PC-9 (cell line): ENCODE data around the gene MTCL1. TPM values are rescaled to one million over a fixed set of nuclear protein-coding genes. Genes with fewer than 3 reads are reported as not detected.
A peak's percentile ranks its signal among the peaks of the same experiment; 100 is the strongest.

Experiments
- BruUV-seq: library from RNA; stranded (reverse); fragments of 400-500 nt; replicated peaks from 2 replicates; lab custom pipeline; 2021; lab: Mats Ljungman, UMichigan
- CTCF ChIA-PET: fragments of 300-600 bp; sonication (Branson Sonifier 250); formaldehyde crosslinking; loops from one replicate; lab custom pipeline; 2022; ENCODE audit warnings: antibody characterized with exemption; lab: Charles Lee
- POLR2A ChIA-PET: fragments of 300-600 bp; sonication (Branson Sonifier 250); formaldehyde crosslinking; loops from one replicate; lab custom pipeline; 2022; ENCODE audit warnings: antibody characterized with exemption; ENCODE audit not compliant: unreplicated experiment; lab: Charles Lee
- DNase-seq, 2 experiments: peaks; one replicate each; pipeline versions ENCODE4 v3.0.0 to v3.0.0-alpha.2; 2015 to 2022; ENCODE audit warnings: mixed read lengths in 1 of 2
- H2AFZ ChIP-seq: fragments of 200-600 bp; sonication (generic); 2 replicates; pipeline ENCODE4 v1.8.1; 2017; ENCODE audit warnings: antibody characterized with exemption
- H3F3A ChIP-seq: fragments of 200-600 bp; sonication (generic); 2 replicates; pipeline ENCODE4 v1.8.1; 2017; ENCODE audit warnings: antibody characterized with exemption, mild to moderate bottlenecking, low read depth; ENCODE audit not compliant: insufficient read depth
- H3K27ac ChIP-seq: fragments of 200-600 bp; sonication (generic); 2 replicates; pipeline ENCODE4 v1.6.1; 2016; ENCODE audit warnings: mixed run types
- H3K27me3 ChIP-seq: fragments of 200-600 bp; sonication (generic); 2 replicates; pipeline ENCODE4 v1.6.1; 2016; ENCODE audit warnings: low read depth, mixed run types; ENCODE audit not compliant: insufficient read depth
- H3K36me3 ChIP-seq: fragments of 200-600 bp; sonication (generic); 2 replicates; pipeline ENCODE4 v1.6.1; 2016; ENCODE audit warnings: low read depth, mixed run types
- H3K4me1 ChIP-seq: fragments of 200-600 bp; sonication (generic); replicated peaks from 2 replicates; pipeline ENCODE4 v1.6.1; 2016; ENCODE audit warnings: mixed run types; ENCODE audit not compliant: insufficient read depth
- H3K4me2 ChIP-seq: fragments of 200-600 bp; sonication (generic); 2 replicates; pipeline ENCODE4 v1.6.1; 2017; ENCODE audit warnings: mixed run types
- H3K4me3 ChIP-seq: fragments of 200-600 bp; sonication (generic); 2 replicates; pipeline ENCODE4 v1.6.1; 2016; ENCODE audit warnings: mixed run types
- H3K79me2 ChIP-seq: fragments of 200-600 bp; sonication (generic); 2 replicates; pipeline ENCODE4 v1.6.1; 2017; ENCODE audit warnings: low read depth, mixed run types
- H3K9me2 ChIP-seq: fragments of 200-600 bp; sonication (generic); 2 replicates; pipeline ENCODE4 v1.8.1; 2017; ENCODE audit warnings: mild to moderate bottlenecking; ENCODE audit not compliant: insufficient read depth
- H3K9me3 ChIP-seq: fragments of 200-600 bp; sonication (generic); 2 replicates; pipeline ENCODE4 v1.8.1; 2016; ENCODE audit warnings: low read depth; ENCODE audit not compliant: insufficient read depth
- H4K20me1 ChIP-seq: fragments of 200-600 bp; sonication (generic); 2 replicates; pipeline ENCODE4 v1.8.1; 2017; ENCODE audit not compliant: insufficient read depth
- EZH2 ChIP-seq: fragments of 200-600 bp; sonication (generic); IDR thresholded peaks from 2 replicates; pipeline ENCODE4 v1.8.0; 2017; ENCODE audit warnings: antibody characterized with exemption, low read depth
- intact Hi-C: fragments of 100-400 bp; cut with micrococcal nuclease; formaldehyde crosslinking; loops from one replicate; pipeline ENCODE4 v1.10.0; 2022; ENCODE audit not compliant: unreplicated experiment
- total RNA-seq: library from RNA; stranded (reverse); gene quantifications from 2 replicates; pipeline ENCODE4 v1.2.3, GENCODE V29; 2021
- TF ChIP-seq, protein P1 (sequence below): fragments of 200-600 bp; sonication (generic); conservative IDR thresholded peaks from 2 replicates; pipeline ENCODE4 v1.6.1; 2017; ENCODE audit warnings: mixed run types, antibody characterized with exemption, mild to moderate bottlenecking, moderate library complexity

MTCL1 gene
- total RNA-seq, 1 experiment from 2014 or later = 29.6 TPM

DNA sequence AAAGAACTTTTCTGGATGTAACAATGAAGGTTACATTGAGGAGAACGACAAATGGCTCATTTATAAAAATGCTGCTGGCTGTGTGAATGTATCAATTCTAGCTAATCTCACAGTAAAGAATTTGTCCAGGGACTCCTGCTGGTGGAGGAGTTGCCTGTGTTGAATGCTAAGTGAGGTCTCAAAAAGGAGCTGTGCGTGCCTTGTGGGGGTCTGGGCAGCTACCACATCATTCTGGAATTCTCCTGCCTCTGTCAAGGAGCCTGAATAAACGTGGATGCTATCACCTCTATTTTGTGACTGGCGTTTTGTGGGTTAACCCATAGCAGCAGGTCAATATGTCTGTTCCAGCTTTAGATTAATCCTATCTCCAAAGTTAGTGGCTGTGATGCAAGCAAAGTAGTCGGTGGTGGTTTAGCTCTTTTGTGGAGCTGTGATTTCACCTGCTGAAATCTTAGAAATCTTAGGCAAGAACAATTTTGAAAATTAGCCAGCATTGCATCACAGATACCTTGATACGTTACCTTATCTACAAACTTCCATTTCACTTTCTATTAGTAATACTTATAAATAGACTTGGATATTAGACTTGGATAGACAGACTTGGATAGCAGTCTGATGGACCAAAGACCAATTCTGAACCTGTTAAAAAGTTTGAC is 96.8 kb downstream of the MTCL1 start:
- no peaks in the 10 kb centered on the region for H3K79me2 ChIP-seq
- no peak for DNase-seq
- H3K36me3 ChIP-seq = no peaks in the 10 kb centered on the region
- POLR2A ChIA-PET = no interaction called here
- H3K27me3 ChIP-seq = no peaks in the 10 kb centered on the region
- TF ChIP-seq, protein P1, sequence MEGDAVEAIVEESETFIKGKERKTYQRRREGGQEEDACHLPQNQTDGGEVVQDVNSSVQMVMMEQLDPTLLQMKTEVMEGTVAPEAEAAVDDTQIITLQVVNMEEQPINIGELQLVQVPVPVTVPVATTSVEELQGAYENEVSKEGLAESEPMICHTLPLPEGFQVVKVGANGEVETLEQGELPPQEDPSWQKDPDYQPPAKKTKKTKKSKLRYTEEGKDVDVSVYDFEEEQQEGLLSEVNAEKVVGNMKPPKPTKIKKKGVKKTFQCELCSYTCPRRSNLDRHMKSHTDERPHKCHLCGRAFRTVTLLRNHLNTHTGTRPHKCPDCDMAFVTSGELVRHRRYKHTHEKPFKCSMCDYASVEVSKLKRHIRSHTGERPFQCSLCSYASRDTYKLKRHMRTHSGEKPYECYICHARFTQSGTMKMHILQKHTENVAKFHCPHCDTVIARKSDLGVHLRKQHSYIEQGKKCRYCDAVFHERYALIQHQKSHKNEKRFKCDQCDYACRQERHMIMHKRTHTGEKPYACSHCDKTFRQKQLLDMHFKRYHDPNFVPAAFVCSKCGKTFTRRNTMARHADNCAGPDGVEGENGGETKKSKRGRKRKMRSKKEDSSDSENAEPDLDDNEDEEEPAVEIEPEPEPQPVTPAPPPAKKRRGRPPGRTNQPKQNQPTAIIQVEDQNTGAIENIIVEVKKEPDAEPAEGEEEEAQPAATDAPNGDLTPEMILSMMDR = no peak
- no peak for TF ChIP-seq EZH2
- no peaks in the 10 kb centered on the region for H3K9me3 ChIP-seq
- no peaks in the 10 kb centered on the region for H4K20me1 ChIP-seq
- CTCF ChIA-PET = no interaction called here
- peaks cover 59% of the 10 kb centered on the region for H3K4me1 ChIP-seq
- peak overlapping the region; percentile 97 for H3K27ac ChIP-seq
- H3K4me3 ChIP-seq = no peak overlapping the region
- no peak overlapping the region for H2AFZ ChIP-seq
- H3F3A ChIP-seq = peaks cover 38% of the 10 kb centered on the region
- intact Hi-C loops = no loop called here
- BruUV-seq = no TSS peak
- H3K9me2 ChIP-seq = no peaks in the 10 kb centered on the region
- peak overlapping the region; percentile 73 for H3K4me2 ChIP-seq

DNA sequence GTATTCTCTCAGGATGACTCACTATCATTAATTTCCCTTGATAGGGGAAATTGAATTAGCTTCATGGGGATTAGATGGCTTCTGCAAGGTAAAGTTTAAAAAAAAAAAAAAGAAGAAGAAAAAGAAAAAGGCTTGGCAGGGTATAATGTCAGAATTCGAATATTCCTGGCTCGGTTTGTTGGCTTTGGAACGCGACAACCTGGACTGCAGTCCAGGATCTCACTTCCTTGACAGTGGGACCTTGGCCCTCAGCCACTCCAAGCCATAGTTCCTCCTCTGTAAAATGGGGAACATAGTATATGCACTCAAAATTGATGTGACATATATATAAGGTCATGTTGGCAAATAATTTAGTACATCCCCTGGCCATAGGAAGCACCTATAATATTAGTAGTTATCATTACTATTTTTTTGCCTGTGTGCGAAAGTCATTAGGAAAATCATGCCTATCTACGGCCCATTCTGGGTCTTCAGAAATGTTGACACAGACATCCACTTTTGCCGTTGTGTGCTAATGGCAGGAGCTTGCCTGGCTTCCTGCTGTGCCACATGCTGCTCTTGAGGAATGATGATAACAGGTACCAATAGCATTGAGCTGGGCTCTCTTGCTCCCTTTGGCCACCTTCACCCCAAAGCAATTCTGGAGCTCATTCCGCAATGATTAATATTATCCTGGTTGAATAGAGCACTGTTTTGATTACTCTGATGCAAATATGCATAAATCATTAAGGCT is 97.9 kb downstream of the MTCL1 start:
- no peaks in the 10 kb centered on the region for H4K20me1 ChIP-seq
- H3K27me3 ChIP-seq = no peaks in the 10 kb centered on the region
- H3K9me2 ChIP-seq = no peaks in the 10 kb centered on the region
- intact Hi-C loops = no loop called here
- TF ChIP-seq EZH2 = no peak
- TF ChIP-seq, protein P1 = no peak
- no peak for DNase-seq
- no peaks in the 10 kb centered on the region for H3K9me3 ChIP-seq
- ChIA-PET POLR2A (no interaction called here), CTCF (no interaction called here)
- peaks cover 49% of the 10 kb centered on the region for H3K4me1 ChIP-seq
- no peak overlapping the region for H3K4me2 ChIP-seq
- H2AFZ ChIP-seq = no peak overlapping the region
- H3K27ac ChIP-seq = no peak overlapping the region
- no peak overlapping the region for H3K4me3 ChIP-seq
- no peaks in the 10 kb centered on the region for H3K36me3 ChIP-seq
- H3K79me2 ChIP-seq = no peaks in the 10 kb centered on the region
- peaks cover 31% of the 10 kb centered on the region for H3F3A ChIP-seq
- no TSS peak for BruUV-seq

DNA sequence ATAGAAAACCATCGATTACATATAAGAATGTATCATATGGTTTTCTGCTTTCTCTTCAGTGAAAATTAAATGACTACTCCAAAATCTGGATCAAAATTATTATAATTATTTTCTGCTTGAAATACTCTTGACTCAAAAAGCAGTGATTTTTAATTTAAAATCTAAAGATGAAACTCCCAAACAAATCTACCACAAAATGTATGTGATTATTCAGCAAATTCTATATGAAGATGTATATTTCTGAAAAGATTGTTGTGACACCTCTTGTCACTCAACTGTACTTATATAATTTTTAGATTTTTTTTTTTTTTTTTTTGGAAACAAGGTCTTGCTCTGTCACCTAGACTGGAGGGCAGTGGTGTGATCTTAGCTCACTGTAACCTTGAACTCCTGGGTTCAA is 98.6 kb downstream of the MTCL1 start:
- H3K4me1 ChIP-seq = peaks cover 41% of the 10 kb centered on the region
- no peak overlapping the region for H3K4me2 ChIP-seq
- no peaks in the 10 kb centered on the region for H3K9me3 ChIP-seq
- H4K20me1 ChIP-seq = no peaks in the 10 kb centered on the region
- CTCF ChIA-PET = interaction anchor here (0.7 kb wide), 1 partner anchor 146 kb away, joined by 8 read pairs; no protein-coding TSS in a partner anchor
- POLR2A ChIA-PET = no interaction called here
- no peak overlapping the region for H2AFZ ChIP-seq
- BruUV-seq = no TSS peak
- H3K27ac ChIP-seq = no peak overlapping the region
- intact Hi-C loops = no loop called here
- peaks cover 31% of the 10 kb centered on the region for H3F3A ChIP-seq
- H3K79me2 ChIP-seq = no peaks in the 10 kb centered on the region
- H3K27me3 ChIP-seq = no peaks in the 10 kb centered on the region
- H3K36me3 ChIP-seq = no peaks in the 10 kb centered on the region
- no peak for DNase-seq
- H3K9me2 ChIP-seq = no peaks in the 10 kb centered on the region
- no peak for TF ChIP-seq EZH2
- TF ChIP-seq, protein P1 = no peak
- no peak overlapping the region for H3K4me3 ChIP-seq
